Peyer's patch (tissue), 4 donors: ENCODE data around the gene FBH1.

Experiments
- CTCF ChIP-seq, 6 experiments: fragments of 450-650 bp in 4 of 6; fragments of 200-600 bp in 2 of 6; sonication (generic) in 1 of 6; IDR thresholded peaks; one replicate each; pipeline ENCODE4 v1.5.1; 2017 to 2019; ENCODE audit warnings: antibody characterized with exemption in 6 of 6, mild to moderate bottlenecking in 3 of 6, moderate library complexity in 1 of 6
- POLR2A ChIP-seq, 2 donors: fragments of 450-650 bp; IDR thresholded peaks; one replicate each; pipeline ENCODE4 v1.5.1; 2017; ENCODE audit warnings: antibody characterized with exemption in 2 of 2, mild to moderate bottlenecking in 2 of 2, moderate library complexity in 2 of 2

GRCh38 chr10:5841965-5842364 is 48.1 kb upstream of the FBH1 start:
- TF ChIP-seq POLR2A (IDR thresholded peaks at IDR 0.05): no peak
- no peak for TF ChIP-seq CTCF (IDR thresholded peaks at IDR 0.05)
